ENCODE measurements around the gene SMG6.
"Not testable (repeated sequence)": the region's sequence is repeated elsewhere in the genome, so short reads cannot be mapped to it uniquely, and the experiment has no call there.

SMG6 gene

GRCh38 chr17:2321399-2321798, 17.8 kb upstream of the SMG6 start:
- H3K27ac Mint-ChIP-seq: no peak overlapping the region

DNA sequence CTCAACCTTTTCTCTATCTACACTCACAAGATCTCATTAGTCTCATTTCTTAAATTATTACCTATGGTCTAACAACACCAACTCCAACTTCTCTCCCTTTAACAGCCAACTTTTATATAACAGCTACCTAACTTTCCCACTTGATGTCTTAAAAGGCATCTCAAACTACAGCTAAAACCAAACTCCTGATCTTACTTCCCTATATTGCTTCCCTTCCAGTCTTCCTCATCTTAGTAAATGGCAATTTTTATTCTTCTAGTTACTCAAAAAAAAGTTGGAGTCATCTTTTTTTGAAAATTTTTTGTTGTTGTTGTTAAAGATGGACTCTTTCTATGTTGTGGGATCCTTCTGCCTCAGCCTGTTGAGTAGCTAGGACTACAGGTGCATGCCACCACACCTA, 15.5 kb upstream of the SMG6 start:
- no peak overlapping the region for H3K4me3 Mint-ChIP-seq
- H3K27ac Mint-ChIP-seq: no peak overlapping the region
- no peaks in the 10 kb centered on the region for H3K27me3 Mint-ChIP-seq
- peaks cover 28% of the 10 kb centered on the region for H3K36me3 Mint-ChIP-seq (ENCODE audit: low read depth)
- no peaks in the 10 kb centered on the region for H3K9me3 Mint-ChIP-seq
- no peaks in the 10 kb centered on the region for H3K4me1 Mint-ChIP-seq (ENCODE audit: low read depth)

More at GRCh38 chr17:2321399-2321798, 17.8 kb upstream of the SMG6 start:
- no peaks in the 10 kb centered on the region for H3K27me3 Mint-ChIP-seq
- H3K4me1 Mint-ChIP-seq (ENCODE audit: low read depth): no peaks in the 10 kb centered on the region
- H3K9me3 Mint-ChIP-seq: no peaks in the 10 kb centered on the region
- peaks cover 51% of the 10 kb centered on the region for H3K36me3 Mint-ChIP-seq (ENCODE audit: low read depth)
- no peak overlapping the region for H3K4me3 Mint-ChIP-seq

- Mint-ChIP-seq H3K36me3 (ENCODE audit: low read depth) (peaks cover 15% of the 10 kb centered on the region), H3K4me1 (ENCODE audit: low read depth) (no peaks in the 10 kb centered on the region), H3K4me3 (no peak overlapping the region), H3K27ac (no peak overlapping the region), H3K9me3 (no peaks in the 10 kb centered on the region), H3K27me3 (no peaks in the 10 kb centered on the region)
Measured at GRCh38 chr17:2317796-2318195, 14.2 kb upstream of the SMG6 start.

DNA sequence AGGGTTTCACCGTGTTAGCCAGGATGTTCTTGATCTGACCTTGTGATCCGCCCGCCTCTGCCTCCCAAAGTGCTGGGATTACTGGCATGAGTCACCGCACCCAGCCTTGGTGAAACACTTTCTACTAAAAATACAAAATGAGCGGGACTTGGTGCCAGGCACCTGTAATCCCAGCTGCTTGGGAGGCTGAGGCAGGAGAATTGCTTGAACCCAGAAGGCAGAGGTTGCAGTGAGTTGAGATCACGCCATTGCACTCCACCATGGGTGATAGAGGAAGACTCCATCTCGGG, 13.3 kb upstream of the SMG6 start:
- not testable (repeated sequence) for H3K27me3 Mint-ChIP-seq; H3K4me3 Mint-ChIP-seq; H3K9me3 Mint-ChIP-seq; H3K36me3 Mint-ChIP-seq (ENCODE audit: low read depth); H3K27ac Mint-ChIP-seq; H3K4me1 Mint-ChIP-seq (ENCODE audit: low read depth)

- Mint-ChIP-seq H3K27me3 (no peaks in the 10 kb centered on the region), H3K4me3 (no peak overlapping the region), H3K27ac (no peak overlapping the region), H3K9me3 (no peaks in the 10 kb centered on the region), H3K4me1 (ENCODE audit: low read depth) (no peaks in the 10 kb centered on the region), H3K36me3 (ENCODE audit: low read depth) (peaks cover 5% of the 10 kb centered on the region)
Measured at GRCh38 chr17:2312736-2313135, 9.2 kb upstream of the SMG6 start.

DNA sequence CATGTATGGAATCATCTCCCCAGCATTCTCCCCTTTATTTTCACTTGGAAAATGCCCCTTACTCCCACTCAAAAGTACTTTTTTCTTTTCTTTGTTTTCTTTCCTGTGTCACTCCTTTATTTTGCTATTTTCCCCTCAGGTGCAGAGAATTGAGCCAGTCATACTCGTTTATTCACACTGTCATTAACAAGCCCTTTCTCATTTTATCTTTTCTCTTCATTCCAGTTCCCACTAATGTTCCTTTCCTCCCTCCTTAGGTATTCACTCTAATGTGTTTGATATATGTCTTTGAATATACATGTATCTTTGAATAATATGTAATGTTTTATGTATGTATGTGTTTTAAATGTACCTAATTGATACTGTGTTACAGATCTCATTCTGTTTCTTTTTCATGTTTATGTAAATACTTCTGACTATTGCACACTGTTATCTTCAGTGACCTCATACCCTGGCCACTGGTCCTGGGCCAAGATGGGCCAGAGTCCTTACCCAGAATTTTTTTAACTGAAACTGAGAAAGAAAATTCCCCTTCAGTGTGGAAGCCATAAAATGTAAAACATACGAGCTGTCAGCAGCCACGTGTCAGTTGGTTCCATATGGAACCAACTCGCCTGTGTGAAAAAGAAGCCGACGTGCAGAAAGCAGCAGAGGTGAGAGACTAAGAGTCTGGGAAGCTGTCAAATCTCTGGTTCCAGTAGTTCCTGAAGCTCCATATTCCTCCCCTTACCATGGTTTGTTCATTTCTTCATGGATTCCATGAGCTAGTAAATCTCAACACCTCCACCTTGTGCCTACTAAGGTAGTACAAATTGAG, 6.0 kb upstream of the SMG6 start:
- peaks cover 13% of the 10 kb centered on the region for H3K36me3 Mint-ChIP-seq (ENCODE audit: low read depth)
- no peaks in the 10 kb centered on the region for H3K27me3 Mint-ChIP-seq
- no peak overlapping the region for H3K27ac Mint-ChIP-seq
- H3K9me3 Mint-ChIP-seq: no peaks in the 10 kb centered on the region
- H3K4me1 Mint-ChIP-seq (ENCODE audit: low read depth): peaks cover 22% of the 10 kb centered on the region
- no peak overlapping the region for H3K4me3 Mint-ChIP-seq

DNA sequence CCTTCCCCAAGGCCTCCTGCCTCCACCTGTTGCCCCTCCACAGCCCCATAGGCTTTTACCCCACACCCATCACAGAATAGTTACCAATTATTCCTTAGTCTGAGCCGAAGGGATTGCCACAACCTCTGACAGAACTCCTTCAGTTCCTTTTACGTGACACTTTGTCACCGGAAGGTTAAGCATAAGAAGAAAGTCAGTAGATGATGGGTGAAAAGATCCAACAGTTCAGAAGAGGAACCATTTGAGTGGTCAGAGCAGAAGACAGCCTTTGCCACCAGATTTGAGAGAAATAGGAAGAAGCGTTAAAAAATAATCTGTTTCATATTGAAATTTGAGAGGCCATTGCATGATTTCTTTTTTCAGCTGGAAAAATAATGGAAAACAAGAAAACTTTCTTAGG, 1.3 kb upstream of the SMG6 start:
- H3K27ac Mint-ChIP-seq: peak overlapping the region; percentile 76
- H3K9me3 Mint-ChIP-seq: no peaks in the 10 kb centered on the region
- no peaks in the 10 kb centered on the region for H3K27me3 Mint-ChIP-seq
- H3K36me3 Mint-ChIP-seq (ENCODE audit: low read depth): peaks cover 19% of the 10 kb centered on the region
- H3K4me3 Mint-ChIP-seq: peak overlapping the region; percentile 91
- H3K4me1 Mint-ChIP-seq (ENCODE audit: low read depth): peaks cover 46% of the 10 kb centered on the region

GRCh38 chr17:2302778-2303203, 794 bp downstream of the SMG6 start:
- H3K4me1 Mint-ChIP-seq (ENCODE audit: low read depth): peaks cover 53% of the 10 kb centered on the region
- H3K9me3 Mint-ChIP-seq: no peaks in the 10 kb centered on the region
- H3K36me3 Mint-ChIP-seq (ENCODE audit: low read depth): peaks cover 25% of the 10 kb centered on the region
- peak overlapping the region; percentile 52 for H3K27ac Mint-ChIP-seq
- peak overlapping the region; percentile 91 for H3K4me3 Mint-ChIP-seq
- H3K27me3 Mint-ChIP-seq: no peaks in the 10 kb centered on the region

DNA sequence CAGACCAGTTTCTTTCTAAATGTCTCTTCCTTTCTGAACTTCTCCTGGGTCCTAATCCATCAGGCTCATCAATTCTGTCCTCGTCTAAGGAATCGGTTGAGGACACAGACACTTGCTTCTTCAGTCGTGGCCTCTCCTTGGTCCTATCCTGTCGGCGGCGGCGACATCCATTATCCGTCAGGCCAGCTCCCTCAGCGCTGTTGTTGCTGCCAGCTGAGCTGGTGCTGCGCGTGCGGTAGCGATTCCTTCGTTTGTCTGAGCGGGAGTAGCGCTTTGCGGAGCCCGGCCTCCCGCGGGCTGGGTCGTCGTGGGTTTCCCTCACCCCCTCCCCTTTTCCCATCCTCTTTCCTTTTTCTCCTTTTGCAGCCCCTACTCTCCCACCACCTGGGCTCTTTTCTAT, 3.8 kb downstream of the SMG6 start:
- Mint-ChIP-seq H3K36me3 (ENCODE audit: low read depth) (peaks cover 46% of the 10 kb centered on the region), H3K4me1 (ENCODE audit: low read depth) (peaks cover 62% of the 10 kb centered on the region), H3K27ac (no peak overlapping the region), H3K9me3 (no peaks in the 10 kb centered on the region), H3K27me3 (no peaks in the 10 kb centered on the region), H3K4me3 (no peak overlapping the region)

GRCh38 chr17:2299136-2299535, 4.4 kb downstream of the SMG6 start:
- Mint-ChIP-seq H3K27ac (no peak overlapping the region), H3K27me3 (no peaks in the 10 kb centered on the region), H3K36me3 (ENCODE audit: low read depth) (peaks cover 49% of the 10 kb centered on the region), H3K9me3 (no peaks in the 10 kb centered on the region), H3K4me1 (ENCODE audit: low read depth) (peaks cover 66% of the 10 kb centered on the region), H3K4me3 (no peak overlapping the region)

- no peaks in the 10 kb centered on the region for H3K9me3 Mint-ChIP-seq
- no peaks in the 10 kb centered on the region for H3K27me3 Mint-ChIP-seq
- H3K36me3 Mint-ChIP-seq (ENCODE audit: low read depth): peaks cover 58% of the 10 kb centered on the region
- no peak overlapping the region for H3K27ac Mint-ChIP-seq
- H3K4me3 Mint-ChIP-seq: no peak overlapping the region
- peaks cover 65% of the 10 kb centered on the region for H3K4me1 Mint-ChIP-seq (ENCODE audit: low read depth)
Measured at GRCh38 chr17:2297023-2297422, 6.6 kb downstream of the SMG6 start.

DNA sequence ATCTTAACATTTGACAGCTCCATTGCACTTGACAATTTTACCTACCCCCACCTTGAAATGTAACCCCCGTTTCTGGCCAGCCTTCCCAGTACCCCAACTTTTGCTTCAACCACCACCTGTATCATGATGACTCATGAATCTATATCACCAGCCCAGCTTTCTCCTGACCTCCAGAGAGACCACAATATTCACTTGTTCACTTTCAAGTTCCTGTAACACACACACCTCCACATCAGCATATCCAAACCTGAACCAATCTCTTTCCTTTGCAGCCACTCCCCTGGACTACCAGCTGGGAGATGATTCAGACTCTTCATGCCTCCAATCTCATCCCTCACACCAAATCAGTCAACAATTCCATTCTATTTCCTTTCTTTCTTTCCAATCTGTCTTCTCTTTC, 8.0 kb downstream of the SMG6 start:
- peaks cover 52% of the 10 kb centered on the region for H3K4me1 Mint-ChIP-seq (ENCODE audit: low read depth)
- no peak overlapping the region for H3K4me3 Mint-ChIP-seq
- peaks cover 71% of the 10 kb centered on the region for H3K36me3 Mint-ChIP-seq (ENCODE audit: low read depth)
- H3K27me3 Mint-ChIP-seq: no peaks in the 10 kb centered on the region
- no peaks in the 10 kb centered on the region for H3K9me3 Mint-ChIP-seq
- peak overlapping the region; percentile 13 for H3K27ac Mint-ChIP-seq

DNA sequence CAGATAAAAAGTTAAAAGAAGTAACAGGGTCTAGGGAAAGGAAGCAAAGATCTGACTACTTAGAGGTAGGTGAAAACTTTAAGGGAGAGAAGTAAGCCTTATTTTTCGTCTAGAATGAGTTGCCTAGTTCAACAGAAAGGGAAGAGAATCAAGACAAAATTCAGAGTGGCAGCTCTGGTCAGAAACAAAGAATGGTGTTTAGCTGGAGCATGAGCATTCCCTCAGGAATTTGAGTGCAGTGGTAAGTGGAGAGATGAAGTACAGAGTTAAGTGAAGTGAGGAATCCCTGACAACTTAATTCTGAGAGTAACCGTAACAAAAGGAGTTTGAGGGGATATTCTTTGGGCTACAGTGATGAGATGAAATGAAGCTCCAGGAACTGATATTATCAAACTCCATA, 11.5 kb downstream of the SMG6 start:
- Mint-ChIP-seq H3K27me3 (no peaks in the 10 kb centered on the region), H3K36me3 (ENCODE audit: low read depth) (peaks cover 62% of the 10 kb centered on the region), H3K4me1 (ENCODE audit: low read depth) (peaks cover 33% of the 10 kb centered on the region), H3K9me3 (no peaks in the 10 kb centered on the region), H3K4me3 (no peak overlapping the region), H3K27ac (peak overlapping the region; percentile 0)

DNA sequence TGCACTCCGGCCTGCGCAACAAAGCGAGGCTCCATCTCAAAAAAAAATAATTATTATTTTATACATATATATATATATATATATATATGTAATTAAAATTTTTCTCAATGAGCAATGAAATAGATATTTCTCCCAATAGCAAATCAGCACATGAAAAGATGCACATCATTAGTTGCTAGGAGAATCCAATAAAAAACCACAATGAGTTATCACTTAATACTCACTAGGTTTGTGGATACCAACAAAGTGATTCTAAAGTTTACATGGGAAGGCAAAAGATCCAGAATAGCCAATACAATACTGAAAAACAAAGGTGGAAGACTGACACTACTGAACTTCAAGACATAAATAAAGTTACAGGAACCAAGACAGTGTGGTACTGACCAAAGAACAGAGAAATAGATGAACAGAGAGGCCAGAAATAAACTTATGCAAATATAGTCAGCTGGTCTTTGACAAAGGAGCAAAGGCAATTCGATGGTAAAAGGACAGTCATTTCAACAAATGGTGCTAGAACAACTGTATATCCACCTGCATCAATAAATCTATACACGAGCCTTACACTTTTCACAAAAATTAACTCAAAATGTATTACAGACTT, 13.6 kb downstream of the SMG6 start:
- H3K27me3 Mint-ChIP-seq: no peaks in the 10 kb centered on the region
- H3K4me1 Mint-ChIP-seq (ENCODE audit: low read depth): peaks cover 12% of the 10 kb centered on the region
- no peak overlapping the region for H3K27ac Mint-ChIP-seq
- H3K9me3 Mint-ChIP-seq: no peaks in the 10 kb centered on the region
- no peak overlapping the region for H3K4me3 Mint-ChIP-seq
- H3K36me3 Mint-ChIP-seq (ENCODE audit: low read depth): peaks cover 50% of the 10 kb centered on the region

GRCh38 chr17:2283302-2283701, 20.3 kb downstream of the SMG6 start:
- H3K27ac Mint-ChIP-seq: no peak overlapping the region
- peaks cover 62% of the 10 kb centered on the region for H3K36me3 Mint-ChIP-seq (ENCODE audit: low read depth)
- H3K4me3 Mint-ChIP-seq: no peak overlapping the region
- H3K27me3 Mint-ChIP-seq: no peaks in the 10 kb centered on the region
- peaks cover 17% of the 10 kb centered on the region for H3K4me1 Mint-ChIP-seq (ENCODE audit: low read depth)
- no peaks in the 10 kb centered on the region for H3K9me3 Mint-ChIP-seq
